ENCODE results near the gene ZAR1L.

Gene ZAR1L

GRCh38 chr13:32259116-32259515, 56.0 kb downstream of the ZAR1L start:
- H3K27me3 ChIP-seq (ENCODE audit: control insufficient read depth, insufficient read depth, low read length, poor library complexity, severe bottlenecking), result no peaks in the 10 kb centered on the region
- 91 to 96% methylated on average over 1 of the region's 1 CpG for WGBS, 2 experiments
- H3K4me3 ChIP-seq (ENCODE audit: insufficient read depth, low read depth, low read length), result no peak overlapping the region
- H3K4me1 ChIP-seq (ENCODE audit: control insufficient read depth, insufficient read depth, low read length), result no peaks in the 10 kb centered on the region
- H3K36me3 ChIP-seq (ENCODE audit: control insufficient read depth, insufficient read depth, low read length), result no peaks in the 10 kb centered on the region
- no peaks in the 10 kb centered on the region for H3K9me3 ChIP-seq (ENCODE audit: control insufficient read depth, low read length)
- H3K27ac ChIP-seq (ENCODE audit: insufficient read depth, low read depth, low read length, poor library complexity, severe bottlenecking), result no peak overlapping the region

DNA sequence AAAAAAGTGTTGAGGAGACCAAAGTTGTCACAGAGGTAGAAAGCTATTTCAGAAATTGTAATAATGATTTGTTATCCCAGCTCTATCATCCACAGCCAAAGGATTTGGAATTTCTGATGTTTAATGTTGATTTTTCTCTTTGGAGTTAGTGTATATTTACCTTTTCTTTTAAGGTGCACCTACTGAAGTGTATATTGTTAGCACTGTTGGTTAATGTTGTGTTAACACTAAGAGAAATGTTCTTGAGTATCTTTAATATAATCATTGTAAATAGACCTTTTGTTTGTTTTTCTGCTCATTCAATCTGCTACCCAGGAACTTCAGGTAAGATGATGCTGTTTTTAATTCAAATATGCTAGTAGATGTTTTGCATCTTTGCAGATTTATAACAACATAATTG, 57.5 kb downstream of the ZAR1L start:
- Histone ChIP-seq H3K27ac (ENCODE audit: insufficient read depth, low read depth, low read length, poor library complexity, severe bottlenecking) (no peak overlapping the region), H3K4me3 (ENCODE audit: insufficient read depth, low read depth, low read length) (no peak overlapping the region), H3K36me3 (ENCODE audit: control insufficient read depth, insufficient read depth, low read length) (no peaks in the 10 kb centered on the region), H3K27me3 (ENCODE audit: control insufficient read depth, insufficient read depth, low read length, poor library complexity, severe bottlenecking) (no peaks in the 10 kb centered on the region), H3K9me3 (ENCODE audit: control insufficient read depth, low read length) (no peaks in the 10 kb centered on the region), H3K4me1 (ENCODE audit: control insufficient read depth, insufficient read depth, low read length) (no peaks in the 10 kb centered on the region)

DNA sequence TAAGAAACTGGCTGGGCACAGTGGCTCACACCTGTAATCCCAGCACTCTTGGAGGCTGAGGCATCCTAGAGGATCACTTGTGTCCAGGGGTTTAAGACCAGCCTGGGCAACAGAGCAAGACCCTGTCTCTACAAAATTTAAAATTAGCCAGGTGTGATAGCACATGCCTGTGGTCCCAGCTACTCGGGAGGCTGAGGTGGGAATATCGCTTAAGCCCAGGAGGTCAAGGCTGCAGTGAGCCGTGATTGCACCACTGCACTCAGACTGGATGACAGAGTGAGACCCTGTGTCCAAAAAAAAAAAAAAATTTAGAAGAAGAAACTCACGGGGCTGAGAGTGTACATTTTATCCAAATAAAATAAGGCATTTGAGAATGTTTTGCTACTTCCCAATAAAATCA, 58.9 kb downstream of the ZAR1L start:
- Histone ChIP-seq H3K9me3 (ENCODE audit: control insufficient read depth, low read length) (no peaks in the 10 kb centered on the region), H3K27ac (ENCODE audit: insufficient read depth, low read depth, low read length, poor library complexity, severe bottlenecking) (no peak overlapping the region), H3K36me3 (ENCODE audit: control insufficient read depth, insufficient read depth, low read length) (no peaks in the 10 kb centered on the region), H3K4me1 (ENCODE audit: control insufficient read depth, insufficient read depth, low read length) (no peaks in the 10 kb centered on the region), H3K27me3 (ENCODE audit: control insufficient read depth, insufficient read depth, low read length, poor library complexity, severe bottlenecking) (no peaks in the 10 kb centered on the region), H3K4me3 (ENCODE audit: insufficient read depth, low read depth, low read length) (no peak overlapping the region)
- whole genome bisulfite sequencing, 2 experiments, result 91 to 95% methylated on average over 3 of the region's 4 CpGs

GRCh38 chr13:32255724-32256109, 59.4 kb downstream of the ZAR1L start:
- Histone ChIP-seq H3K4me3 (ENCODE audit: insufficient read depth, low read depth, low read length) (no peak overlapping the region), H3K9me3 (ENCODE audit: control insufficient read depth, low read length) (no peaks in the 10 kb centered on the region), H3K27me3 (ENCODE audit: control insufficient read depth, insufficient read depth, low read length, poor library complexity, severe bottlenecking) (no peaks in the 10 kb centered on the region), H3K36me3 (ENCODE audit: control insufficient read depth, insufficient read depth, low read length) (no peaks in the 10 kb centered on the region), H3K4me1 (ENCODE audit: control insufficient read depth, insufficient read depth, low read length) (no peaks in the 10 kb centered on the region), H3K27ac (ENCODE audit: insufficient read depth, low read depth, low read length, poor library complexity, severe bottlenecking) (no peak overlapping the region)
- WGBS, 2 experiments, result 90 to 97% methylated on average over 5 of the region's 6 CpGs

- H3K9me3 ChIP-seq (ENCODE audit: control insufficient read depth, low read length), result no peaks in the 10 kb centered on the region
- H3K4me3 ChIP-seq (ENCODE audit: insufficient read depth, low read depth, low read length), result no peak overlapping the region
- 92 to 94% methylated on average over 10 of the region's 10 CpGs for WGBS, 2 experiments
- H3K4me1 ChIP-seq (ENCODE audit: control insufficient read depth, insufficient read depth, low read length), result no peaks in the 10 kb centered on the region
- H3K36me3 ChIP-seq (ENCODE audit: control insufficient read depth, insufficient read depth, low read length), result no peaks in the 10 kb centered on the region
- no peak overlapping the region for H3K27ac ChIP-seq (ENCODE audit: insufficient read depth, low read depth, low read length, poor library complexity, severe bottlenecking)
- no peaks in the 10 kb centered on the region for H3K27me3 ChIP-seq (ENCODE audit: control insufficient read depth, insufficient read depth, low read length, poor library complexity, severe bottlenecking)
These were observed 60.0 kb downstream of the ZAR1L start for GRCh38 chr13:32254916-32255723.

DNA sequence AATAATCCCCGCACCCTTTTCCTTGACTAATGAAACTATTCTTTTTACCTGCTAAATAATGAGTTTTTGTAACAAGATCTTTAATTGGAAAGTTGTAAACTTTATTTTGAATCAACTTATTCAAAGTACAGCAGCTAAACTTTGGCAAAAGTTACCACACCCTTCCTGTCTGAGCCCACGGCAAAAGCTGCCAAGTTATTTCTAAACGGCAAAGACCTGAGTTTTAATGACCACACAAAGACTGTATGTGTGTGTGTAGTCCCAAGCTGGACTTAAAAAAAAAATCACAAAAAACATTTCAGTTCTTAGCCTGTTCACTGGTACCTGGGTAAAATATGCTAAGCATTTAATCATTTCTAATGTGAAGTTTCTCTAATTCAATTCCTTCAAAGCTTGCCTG, 60.7 kb downstream of the ZAR1L start:
- Histone ChIP-seq H3K9me3 (ENCODE audit: control insufficient read depth, low read length) (no peaks in the 10 kb centered on the region), H3K27ac (ENCODE audit: insufficient read depth, low read depth, low read length, poor library complexity, severe bottlenecking) (no peak overlapping the region), H3K36me3 (ENCODE audit: control insufficient read depth, insufficient read depth, low read length) (no peaks in the 10 kb centered on the region), H3K4me3 (ENCODE audit: insufficient read depth, low read depth, low read length) (no peak overlapping the region), H3K4me1 (ENCODE audit: control insufficient read depth, insufficient read depth, low read length) (no peaks in the 10 kb centered on the region), H3K27me3 (ENCODE audit: control insufficient read depth, insufficient read depth, low read length, poor library complexity, severe bottlenecking) (no peaks in the 10 kb centered on the region)
- 90 to 100% methylated on average over 2 to 3 of the region's 3 CpGs for WGBS, 2 experiments

DNA sequence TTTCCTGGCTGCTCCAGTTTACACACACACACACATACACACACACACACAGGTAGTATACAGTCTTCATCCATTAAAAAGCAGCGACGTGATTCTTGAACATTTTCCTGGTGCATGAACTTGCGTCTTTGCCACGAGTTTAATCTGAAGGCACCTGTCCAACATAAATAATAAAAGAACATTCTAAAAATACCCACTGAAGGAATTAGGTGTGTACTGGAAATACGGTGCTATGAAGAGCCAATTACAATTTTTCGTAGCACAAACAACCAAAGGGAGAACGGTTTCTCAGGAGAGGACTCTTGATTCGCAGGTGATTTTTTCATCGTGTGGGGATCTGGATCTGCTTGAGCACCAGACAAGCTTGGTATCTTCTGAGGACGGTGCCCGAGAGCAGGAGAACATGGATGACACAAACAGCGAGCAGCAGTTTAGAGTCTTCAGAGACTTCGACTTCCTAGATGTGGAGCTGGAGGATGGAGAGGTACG, 61.2 kb downstream of the ZAR1L start:
- H3K27me3 ChIP-seq (ENCODE audit: control insufficient read depth, insufficient read depth, low read length, poor library complexity, severe bottlenecking), result no peaks in the 10 kb centered on the region
- H3K4me3 ChIP-seq (ENCODE audit: insufficient read depth, low read depth, low read length), result no peak overlapping the region
- no peaks in the 10 kb centered on the region for H3K36me3 ChIP-seq (ENCODE audit: control insufficient read depth, insufficient read depth, low read length)
- H3K4me1 ChIP-seq (ENCODE audit: control insufficient read depth, insufficient read depth, low read length), result no peaks in the 10 kb centered on the region
- H3K27ac ChIP-seq (ENCODE audit: insufficient read depth, low read depth, low read length, poor library complexity, severe bottlenecking), result no peak overlapping the region
- no peaks in the 10 kb centered on the region for H3K9me3 ChIP-seq (ENCODE audit: control insufficient read depth, low read length)
- WGBS, 2 experiments, result 96% methylated on average over 14 of the region's 14 CpGs
